Activated CD8-positive, alpha-beta T cell treated with anti-CD3 and anti-CD28 coated beads, Interleukin-2, amount 10 ng/mL, durations not matched to agents 7 days and 5 days (primary cell): ENCODE data around the gene ELOB. TPM values are rescaled to one million over a fixed set of nuclear protein-coding genes. Genes with fewer than 3 reads are reported as not detected.
A peak's percentile ranks its signal among the peaks of the same experiment; 100 is the strongest.

ENCODE experiments used
- ATAC-seq: fragments of 150-1000 bp; cut with Tn5 transposase; one replicate; pipeline ENCODE4 v1.10.0; 2021; ENCODE audit warnings: moderate library complexity
- CTCF ChIA-PET: fragments of 350-600 bp; sonication (Branson Sonifier 250); formaldehyde crosslinking; loops from one replicate; lab custom pipeline; 2021; ENCODE audit warnings: antibody characterized with exemption; lab: Charles Lee
- POLR2A ChIA-PET: fragments of 350-600 bp; sonication (Branson Sonifier 250); formaldehyde crosslinking; loops from one replicate; lab custom pipeline; 2021; ENCODE audit warnings: antibody characterized with exemption; lab: Charles Lee
- DNase-seq: peaks from one replicate; pipeline ENCODE4 v3.0.0-alpha.2; 2020
- H3K27ac Mint-ChIP-seq: one replicate; pipeline ENCODE4 v1.8.0; 2021; ENCODE audit warnings: mild to moderate bottlenecking, mixed read lengths
- H3K27me3 Mint-ChIP-seq: one replicate; pipeline ENCODE4 v1.8.0; 2021; ENCODE audit warnings: low read depth, mixed read lengths
- H3K36me3 Mint-ChIP-seq: one replicate; pipeline ENCODE4 v1.8.0; 2021; ENCODE audit warnings: low read depth, mixed read lengths
- H3K4me1 Mint-ChIP-seq: one replicate; pipeline ENCODE4 v1.8.0; 2021; ENCODE audit warnings: low read depth, mixed read lengths
- H3K4me3 Mint-ChIP-seq: one replicate; pipeline ENCODE4 v1.8.0; 2021; ENCODE audit warnings: mild to moderate bottlenecking, mixed read lengths
- H3K9me3 Mint-ChIP-seq: one replicate; pipeline ENCODE4 v1.8.0; 2022; ENCODE audit warnings: mixed read lengths; ENCODE audit not compliant: insufficient read depth
- total RNA-seq, 2 experiments: library from RNA; stranded (reverse); gene quantifications; one replicate each; pipeline ENCODE4 v1.2.3, GENCODE V29; 2021

Gene ELOB
- total RNA-seq, 2 experiments from 2014 or later, result 163 to 182 TPM

DNA sequence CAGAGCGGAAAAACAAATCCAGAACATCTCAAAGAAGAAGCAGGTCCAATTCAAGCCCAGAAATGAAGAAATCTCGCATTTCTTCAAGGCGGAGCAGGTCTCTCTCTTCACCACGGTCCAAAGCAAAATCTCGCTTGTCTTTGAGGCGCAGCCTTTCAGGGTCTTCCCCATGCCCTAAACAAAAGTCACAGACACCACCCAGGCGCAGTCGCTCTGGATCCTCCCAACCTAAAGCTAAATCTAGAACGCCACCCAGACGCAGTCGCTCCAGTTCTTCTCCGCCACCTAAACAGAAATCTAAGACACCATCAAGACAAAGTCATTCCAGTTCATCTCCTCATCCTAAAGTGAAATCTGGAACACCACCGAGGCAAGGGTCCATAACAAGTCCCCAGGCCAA, 14.4 kb downstream of the ELOB start:
- Mint-ChIP-seq H3K4me1 (peaks cover 8% of the 10 kb centered on the region), H3K27me3 (no peaks in the 10 kb centered on the region), H3K27ac (no peak overlapping the region), H3K9me3 (no peaks in the 10 kb centered on the region), H3K36me3 (peaks cover 94% of the 10 kb centered on the region), H3K4me3 (no peak overlapping the region)
- CTCF ChIA-PET, result no interaction called here
- POLR2A ChIA-PET, result interaction anchor here (0.6 to 1.5 kb wide), 2 partner anchors 10 to 267 kb away, joined by 3 to 9 read pairs; partner anchors contain the start of gene SRRM2
- no peak for ATAC-seq
- DNase-seq, result no peak

DNA sequence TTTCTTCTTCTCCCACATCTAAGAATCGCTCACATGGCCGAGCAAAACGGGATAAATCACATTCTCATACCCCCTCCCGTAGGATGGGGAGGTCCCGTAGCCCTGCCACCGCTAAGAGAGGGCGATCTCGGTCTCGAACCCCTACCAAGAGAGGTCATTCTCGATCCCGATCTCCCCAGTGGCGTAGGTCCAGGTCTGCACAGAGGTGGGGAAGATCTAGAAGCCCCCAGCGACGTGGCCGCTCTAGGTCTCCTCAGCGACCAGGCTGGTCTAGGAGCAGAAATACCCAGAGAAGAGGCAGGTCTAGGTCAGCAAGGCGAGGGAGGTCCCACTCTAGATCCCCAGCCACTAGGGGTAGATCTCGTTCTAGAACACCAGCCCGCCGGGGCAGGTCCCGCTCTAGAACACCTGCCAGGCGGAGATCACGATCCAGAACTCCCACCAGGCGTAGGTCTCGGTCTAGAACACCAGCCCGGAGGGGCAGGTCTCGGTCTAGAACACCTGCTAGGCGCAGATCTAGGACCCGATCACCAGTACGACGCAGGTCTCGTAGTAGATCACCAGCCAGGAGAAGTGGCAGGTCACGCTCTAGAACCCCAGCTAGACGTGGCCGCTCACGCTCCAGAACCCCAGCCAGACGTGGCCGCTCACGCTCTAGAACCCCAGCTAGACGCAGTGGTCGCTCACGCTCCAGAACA, 15.0 kb downstream of the ELOB start:
- POLR2A ChIA-PET, result interaction anchor here (0.6 to 1.5 kb wide), 2 partner anchors 9 to 268 kb away, joined by 3 to 9 read pairs; partner anchors contain the start of gene SRRM2
- ATAC-seq (no peak), DNase-seq (no peak)
- H3K27me3 Mint-ChIP-seq, result no peaks in the 10 kb centered on the region
- peaks cover 98% of the 10 kb centered on the region for H3K36me3 Mint-ChIP-seq
- H3K9me3 Mint-ChIP-seq, result no peaks in the 10 kb centered on the region
- peaks cover 12% of the 10 kb centered on the region for H3K4me1 Mint-ChIP-seq
- CTCF ChIA-PET, result no interaction called here
- H3K4me3 Mint-ChIP-seq, result no peak overlapping the region
- no peak overlapping the region for H3K27ac Mint-ChIP-seq

DNA sequence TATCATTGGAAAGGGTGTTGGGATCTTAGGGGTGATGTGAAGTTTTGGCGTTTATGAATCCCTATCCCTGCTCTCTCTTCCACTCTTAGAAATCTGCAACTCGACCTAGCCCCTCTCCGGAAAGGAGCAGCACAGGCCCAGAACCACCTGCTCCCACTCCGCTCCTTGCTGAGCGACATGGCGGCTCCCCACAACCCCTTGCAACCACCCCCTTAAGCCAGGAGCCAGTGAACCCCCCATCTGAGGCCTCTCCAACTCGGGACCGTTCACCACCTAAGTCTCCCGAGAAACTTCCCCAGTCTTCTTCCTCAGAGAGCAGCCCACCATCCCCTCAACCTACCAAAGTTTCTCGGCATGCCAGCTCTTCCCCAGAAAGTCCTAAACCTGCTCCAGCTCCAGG, 15.6 kb downstream of the ELOB start:
- no peaks in the 10 kb centered on the region for H3K9me3 Mint-ChIP-seq
- CTCF ChIA-PET, result no interaction called here
- H3K4me1 Mint-ChIP-seq, result peaks cover 18% of the 10 kb centered on the region
- ATAC-seq (no peak), DNase-seq (no peak)
- H3K4me3 Mint-ChIP-seq, result no peak overlapping the region
- H3K36me3 Mint-ChIP-seq, result peaks cover 98% of the 10 kb centered on the region
- no peak overlapping the region for H3K27ac Mint-ChIP-seq
- H3K27me3 Mint-ChIP-seq, result no peaks in the 10 kb centered on the region
- POLR2A ChIA-PET, result no interaction called here

DNA sequence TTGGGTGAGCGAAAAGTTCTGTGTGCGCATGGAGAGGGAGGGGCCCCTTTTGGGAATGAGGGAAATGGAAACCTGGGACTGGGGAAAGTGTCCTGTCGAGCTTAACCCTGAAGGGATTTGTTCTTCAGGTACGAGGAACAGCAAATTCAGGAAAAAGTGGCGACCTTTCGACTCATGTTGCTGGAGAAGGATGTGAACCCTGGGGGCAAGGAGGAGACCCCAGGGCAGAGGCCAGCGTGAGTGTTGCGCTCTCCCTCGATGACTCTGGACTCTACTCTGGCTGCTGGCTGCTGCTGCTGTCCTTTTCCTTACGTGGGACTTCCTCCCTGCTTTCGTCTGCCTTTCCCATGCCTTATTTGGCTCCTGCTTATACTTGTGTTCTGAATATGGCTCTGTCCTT, 19.7 kb downstream of the ELOB start:
- peaks cover 43% of the 10 kb centered on the region for H3K4me1 Mint-ChIP-seq
- ATAC-seq (no peak), DNase-seq (no peak)
- H3K4me3 Mint-ChIP-seq, result no peak overlapping the region
- CTCF ChIA-PET, result interaction anchor here (0.9 to 1.0 kb wide), 2 partner anchors 8 to 9 kb away, joined by 3 to 4 read pairs; no protein-coding TSS in a partner anchor
- H3K27ac Mint-ChIP-seq, result no peak overlapping the region
- POLR2A ChIA-PET, result interaction anchor here (1.0 kb wide), 1 partner anchor 21 kb away, joined by 3 read pairs; no protein-coding TSS in a partner anchor
- H3K27me3 Mint-ChIP-seq, result no peaks in the 10 kb centered on the region
- no peaks in the 10 kb centered on the region for H3K9me3 Mint-ChIP-seq
- peaks cover 89% of the 10 kb centered on the region for H3K36me3 Mint-ChIP-seq

DNA sequence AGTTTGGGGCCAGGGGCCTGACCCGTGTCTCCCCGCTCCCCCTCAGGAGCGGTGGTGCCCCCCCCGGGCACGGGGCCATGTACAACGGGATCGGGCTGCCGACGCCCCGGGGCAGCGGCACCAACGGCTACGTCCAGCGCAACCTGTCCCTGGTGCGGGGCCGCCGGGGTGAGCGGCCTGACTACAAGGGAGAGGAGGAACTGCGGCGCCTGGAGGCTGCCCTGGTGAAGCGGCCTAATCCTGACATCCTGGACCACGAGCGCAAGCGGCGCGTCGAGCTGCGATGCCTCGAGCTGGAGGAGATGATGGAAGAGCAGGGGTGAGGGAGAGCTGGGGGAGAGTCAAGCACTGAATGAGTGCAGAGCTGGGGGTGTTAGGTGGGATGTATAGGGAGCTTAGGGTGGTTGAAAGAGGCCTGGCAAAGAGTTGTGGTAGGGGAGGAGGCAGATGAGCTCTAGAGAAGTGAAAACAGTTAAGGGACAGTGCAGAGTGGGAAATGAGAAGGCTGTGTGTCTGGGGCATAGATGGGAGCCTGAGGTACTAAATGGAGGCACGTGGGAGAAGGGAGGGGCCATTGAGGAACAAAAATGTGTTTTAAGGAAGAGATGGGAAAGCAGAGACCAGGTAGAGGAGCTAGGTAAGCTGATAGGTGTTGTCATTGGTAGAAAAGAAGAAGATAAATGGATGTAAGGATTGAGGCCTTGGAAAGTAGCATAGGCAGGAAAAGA, 20.6 kb downstream of the ELOB start:
- Mint-ChIP-seq H3K36me3 (peaks cover 84% of the 10 kb centered on the region), H3K27ac (peak overlapping the region; percentile 13), H3K4me3 (no peak overlapping the region), H3K4me1 (peaks cover 50% of the 10 kb centered on the region), H3K9me3 (no peaks in the 10 kb centered on the region), H3K27me3 (no peaks in the 10 kb centered on the region)
- POLR2A ChIA-PET, result interaction anchor here (0.9 to 1.0 kb wide), 2 partner anchors 11 to 22 kb away, joined by 3 read pairs; no protein-coding TSS in a partner anchor
- ATAC-seq (no peak), DNase-seq (no peak)
- CTCF ChIA-PET, result interaction anchor here (1.0 kb wide), 1 partner anchor 9 kb away, joined by 4 read pairs; no protein-coding TSS in a partner anchor

DNA sequence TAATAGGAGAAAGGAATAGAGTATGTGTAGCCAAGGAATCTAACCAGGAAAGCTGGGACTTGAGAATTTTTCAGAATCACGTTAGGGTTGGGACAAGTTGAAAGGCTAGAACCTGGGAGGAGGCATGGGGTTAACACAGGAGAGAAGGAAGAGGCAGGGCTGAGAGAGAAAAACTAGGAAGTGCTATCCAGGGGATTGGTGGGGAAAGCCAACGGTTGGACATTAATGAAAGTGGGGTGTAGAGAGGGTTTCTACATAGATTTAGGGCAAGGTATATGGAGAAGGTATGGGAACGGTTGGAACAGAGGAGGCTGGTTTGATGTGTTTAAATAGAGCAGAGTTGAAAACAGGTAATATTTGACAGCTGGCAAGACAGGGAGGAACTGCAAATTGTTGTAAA, 21.9 kb downstream of the ELOB start:
- Mint-ChIP-seq H3K9me3 (no peaks in the 10 kb centered on the region), H3K27ac (peak overlapping the region; percentile 63), H3K4me3 (peak overlapping the region; percentile 95), H3K27me3 (no peaks in the 10 kb centered on the region), H3K36me3 (peaks cover 76% of the 10 kb centered on the region), H3K4me1 (peaks cover 63% of the 10 kb centered on the region)
- POLR2A ChIA-PET, result interaction anchor here (1.3 to 5.8 kb wide), 2 partner anchors 13 to 20 kb away, joined by 4 to 60 read pairs; partner anchors contain the start of gene ELOB
- DNase-seq (no peak), ATAC-seq (no peak)
- CTCF ChIA-PET, result no interaction called here

DNA sequence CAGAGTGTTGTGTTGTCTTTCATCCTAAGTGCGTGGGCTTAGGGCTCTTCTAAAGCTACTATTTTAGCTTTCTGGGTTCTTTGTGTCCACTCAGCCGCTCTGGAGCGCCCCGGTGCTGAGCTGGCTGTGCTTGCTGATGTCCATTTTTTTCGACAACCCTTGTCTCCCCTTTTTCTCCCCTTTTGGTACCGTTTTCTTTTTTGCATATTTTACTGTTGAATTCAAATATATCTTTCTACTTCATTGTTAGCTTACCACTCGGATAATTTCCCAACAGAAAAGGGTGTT, 23.4 kb downstream of the ELOB start:
- no peaks in the 10 kb centered on the region for H3K9me3 Mint-ChIP-seq
- no peaks in the 10 kb centered on the region for H3K27me3 Mint-ChIP-seq
- POLR2A ChIA-PET, result interaction anchor here (1.3 to 5.8 kb wide), 5 partner anchors 9 to 71 kb away, joined by 4 to 60 read pairs (median 9); partner anchors contain the start of genes ELOB and KCTD5
- DNase-seq, result no peak
- CTCF ChIA-PET, result interaction anchor here (0.7 to 1.3 kb wide), 3 partner anchors 21 to 129 kb away, joined by 3 to 4 read pairs (median 3); partner anchors contain the start of gene FLYWCH2
- H3K36me3 Mint-ChIP-seq, result peaks cover 67% of the 10 kb centered on the region
- ATAC-seq, result no peak
- peaks cover 67% of the 10 kb centered on the region for H3K4me1 Mint-ChIP-seq
- H3K27ac Mint-ChIP-seq, result peak overlapping the region; percentile 63
- peak overlapping the region; percentile 95 for H3K4me3 Mint-ChIP-seq

DNA sequence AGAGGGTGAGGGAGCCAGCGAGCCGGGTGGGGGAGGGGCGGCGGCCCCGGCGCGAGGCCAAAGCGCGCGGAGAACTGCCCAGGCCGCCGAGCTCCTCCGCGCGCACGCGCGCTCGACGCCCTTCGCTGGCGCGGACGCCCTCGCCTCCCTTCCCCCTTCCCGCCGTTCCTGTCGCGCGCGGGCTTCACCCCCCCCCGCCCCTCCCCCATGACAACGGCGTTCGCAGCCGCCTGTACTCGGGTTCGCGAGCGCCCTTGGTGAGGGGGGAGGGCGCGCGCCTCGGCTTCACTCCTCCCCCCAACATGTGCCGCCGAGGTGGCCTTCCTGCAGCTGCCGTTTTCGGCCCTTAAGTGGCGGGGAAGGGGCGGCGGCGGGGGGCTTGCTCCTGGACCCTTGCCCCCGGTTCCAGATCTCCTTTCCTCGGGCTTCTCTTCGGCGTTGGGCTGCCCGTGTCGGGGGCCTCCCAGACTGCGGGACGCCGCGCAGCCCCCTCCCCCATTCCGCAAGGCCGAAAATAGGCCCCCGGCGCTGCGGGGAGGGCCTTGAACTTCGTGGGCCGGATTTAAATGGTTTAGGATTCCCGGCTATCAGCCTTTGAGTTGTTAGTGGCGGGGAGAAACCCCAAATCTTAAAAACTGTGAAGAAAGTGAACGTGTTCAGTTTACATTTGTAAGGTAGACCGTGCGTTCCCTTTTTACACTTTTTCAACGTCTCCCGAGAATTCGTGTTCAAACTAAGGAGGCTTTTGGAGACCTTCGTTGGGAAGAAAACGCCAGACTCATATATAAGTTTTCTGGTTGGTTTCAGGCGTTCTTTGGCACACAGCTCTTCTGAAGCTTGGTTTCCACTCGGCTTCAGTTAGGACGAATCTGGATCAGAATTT, 24.0 kb downstream of the ELOB start:
- peaks cover 66% of the 10 kb centered on the region for H3K4me1 Mint-ChIP-seq
- peak overlapping the region; percentile 99 for H3K27ac Mint-ChIP-seq
- H3K4me3 Mint-ChIP-seq, result peak overlapping the region; percentile 95
- peak; percentile 74 for DNase-seq
- H3K9me3 Mint-ChIP-seq, result no peaks in the 10 kb centered on the region
- CTCF ChIA-PET, result interaction anchor here (0.9 to 1.3 kb wide), 2 partner anchors 22 to 130 kb away, joined by 3 to 4 read pairs; partner anchors contain the start of gene FLYWCH2
- H3K27me3 Mint-ChIP-seq, result no peaks in the 10 kb centered on the region
- ATAC-seq, result peak; percentile 48
- POLR2A ChIA-PET, result interaction anchor here (0.6 to 5.8 kb wide), 10 partner anchors 10 to 397 kb away, joined by 3 to 60 read pairs (median 4); partner anchors contain the start of genes AMDHD2, ELOB and KCTD5
- H3K36me3 Mint-ChIP-seq, result peaks cover 61% of the 10 kb centered on the region

DNA sequence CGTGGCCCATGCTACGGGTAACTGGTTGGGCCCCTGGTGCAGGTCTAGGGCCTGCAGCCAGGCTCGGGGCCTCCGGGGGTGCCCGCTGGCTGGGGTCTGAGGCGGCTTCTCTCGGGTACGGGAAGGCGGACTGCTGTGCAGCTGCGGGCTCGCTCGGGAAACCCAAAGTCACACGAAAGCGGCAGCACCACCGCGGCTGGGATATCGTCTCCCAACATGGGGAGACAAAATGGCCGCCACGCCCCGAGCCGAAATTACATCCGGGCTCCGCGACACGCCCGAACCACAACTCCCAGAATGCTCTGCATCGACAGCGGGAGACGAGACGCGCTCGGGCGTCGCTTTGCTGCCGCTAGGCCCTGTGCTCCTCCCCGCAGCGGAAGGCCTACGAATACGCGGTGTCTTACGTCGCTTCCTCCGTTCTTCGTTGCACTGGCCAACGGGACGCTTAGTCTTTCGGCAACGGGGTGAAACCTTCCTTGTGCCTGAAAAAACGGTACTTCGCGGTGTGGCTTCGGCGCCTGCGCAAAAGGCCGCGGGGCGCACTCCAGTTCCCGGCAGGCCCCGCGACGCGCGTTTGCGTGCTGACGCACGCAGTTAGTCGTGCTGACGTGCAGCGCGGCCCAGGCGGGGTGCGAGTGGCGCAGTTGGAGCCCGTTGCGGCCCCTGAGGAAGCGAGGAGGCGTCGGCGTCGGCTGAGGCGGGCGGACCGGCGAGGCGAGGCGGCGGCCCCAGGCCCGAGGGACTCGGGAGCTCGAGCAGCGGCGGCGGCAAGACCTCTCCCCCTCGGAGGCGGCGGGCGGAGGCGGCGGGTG, 24.8 kb downstream of the ELOB start, which contains the start of gene SRRM2:
SRRM2 (plus strand) TSS at position 604 of the 815 bp plus-strand sequence. CDS start 3,727 bp downstream, outside the sequence.
- POLR2A ChIA-PET, result interaction anchor here (0.6 to 5.8 kb wide), 9 partner anchors 10 to 398 kb away, joined by 3 to 60 read pairs (median 5); partner anchors contain the start of genes AMDHD2, ELOB and KCTD5
- peak within 1 kb of the TSS; percentile 99 for H3K27ac Mint-ChIP-seq
- peaks cover 53% of the 10 kb centered on the region for H3K36me3 Mint-ChIP-seq
- no peaks in the 10 kb centered on the region for H3K27me3 Mint-ChIP-seq
- peak within 1 kb of the TSS; percentile 95 for H3K4me3 Mint-ChIP-seq
- H3K4me1 Mint-ChIP-seq, result peaks cover 61% of the 10 kb centered on the region
- CTCF ChIA-PET, result no interaction called here
- no peaks in the 10 kb centered on the region for H3K9me3 Mint-ChIP-seq
- peak; percentile 97 for DNase-seq
- peak; percentile 91 for ATAC-seq

DNA sequence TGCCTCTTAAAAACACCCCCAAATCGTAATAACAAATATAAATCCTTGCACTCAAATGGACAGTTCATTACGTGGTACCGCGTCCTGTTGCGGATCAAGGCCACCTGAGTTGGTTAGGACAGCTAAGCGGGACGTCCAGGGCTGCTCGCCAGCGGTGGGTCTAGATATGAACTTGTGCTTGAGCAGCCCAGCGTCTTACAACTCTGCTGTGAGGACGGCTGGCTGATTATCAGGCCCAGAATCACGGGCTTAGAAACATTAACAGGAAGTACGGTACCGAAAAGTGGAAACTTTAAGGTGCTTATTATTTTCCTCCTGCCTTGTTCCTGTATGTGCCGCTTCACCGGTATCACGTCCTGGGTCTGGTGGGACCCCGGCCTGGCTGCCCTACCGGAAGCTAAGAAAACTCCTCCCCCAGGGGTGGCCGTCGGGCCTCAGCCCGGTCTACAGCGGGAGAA, 25.5 kb downstream of the ELOB start:
- ATAC-seq (no peak), DNase-seq (no peak)
- POLR2A ChIA-PET, result interaction anchor here (1.1 to 5.8 kb wide), 5 partner anchors 10 to 116 kb away, joined by 4 to 60 read pairs (median 9); partner anchors contain the start of genes ELOB and KCTD5
- H3K27ac Mint-ChIP-seq, result peak overlapping the region; percentile 99
- peaks cover 46% of the 10 kb centered on the region for H3K36me3 Mint-ChIP-seq
- peaks cover 56% of the 10 kb centered on the region for H3K4me1 Mint-ChIP-seq
- peak overlapping the region; percentile 90 for H3K4me3 Mint-ChIP-seq
- CTCF ChIA-PET, result no interaction called here
- H3K9me3 Mint-ChIP-seq, result no peaks in the 10 kb centered on the region
- H3K27me3 Mint-ChIP-seq, result no peaks in the 10 kb centered on the region
